ENCODE results near the gene ELFN1.

ELFN1 gene

DNA sequence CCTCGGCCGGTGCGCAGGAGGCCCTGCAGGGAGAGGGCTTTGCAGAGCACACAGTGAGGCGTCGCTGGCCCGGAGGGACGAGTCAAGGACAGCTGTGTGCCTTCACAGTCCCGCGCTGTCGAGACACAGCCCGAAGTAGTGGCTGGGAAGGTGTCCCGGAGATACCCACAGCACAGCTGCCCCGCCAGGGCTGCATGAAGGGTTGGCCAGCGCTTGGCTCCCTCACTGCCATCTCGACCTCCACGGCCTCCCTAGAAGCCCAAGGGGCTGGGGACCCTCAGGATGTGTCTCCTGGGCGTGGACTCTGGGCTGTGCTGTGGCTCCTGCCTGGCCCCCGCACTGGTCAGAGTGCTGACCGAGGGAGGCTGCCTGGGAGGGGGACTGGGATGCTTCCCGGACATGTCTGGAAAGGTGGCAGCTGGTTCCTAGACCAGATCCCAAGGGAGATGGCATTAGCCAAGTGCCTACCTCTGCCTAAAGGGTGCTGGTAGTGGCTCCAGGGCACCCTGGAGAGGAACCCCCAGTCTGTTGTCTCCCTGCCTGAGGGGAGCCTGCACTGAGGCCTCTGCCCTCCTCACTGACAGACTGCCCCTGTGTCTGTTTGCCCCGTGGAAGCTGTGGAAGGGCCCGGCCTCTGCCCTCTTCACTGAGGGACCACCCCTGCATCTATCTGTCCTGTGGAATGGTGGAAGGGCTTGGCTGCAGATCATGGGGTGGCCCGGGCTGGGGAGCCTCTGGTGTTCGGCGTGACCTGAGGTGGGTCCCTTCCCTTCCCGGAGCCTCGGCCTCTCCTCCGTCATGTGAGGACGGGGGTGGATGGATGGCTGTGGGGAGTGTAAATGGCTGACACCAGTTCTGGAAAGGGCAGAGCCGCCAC lies 5.8 kb downstream of the ELFN1 start:
- DNase-seq (ENCODE audit: low read depth) = no peak
- H3K4me3 ChIP-seq (ENCODE audit: low read depth, low read length) = no peak overlapping the region
- TF ChIP-seq, protein P1, sequence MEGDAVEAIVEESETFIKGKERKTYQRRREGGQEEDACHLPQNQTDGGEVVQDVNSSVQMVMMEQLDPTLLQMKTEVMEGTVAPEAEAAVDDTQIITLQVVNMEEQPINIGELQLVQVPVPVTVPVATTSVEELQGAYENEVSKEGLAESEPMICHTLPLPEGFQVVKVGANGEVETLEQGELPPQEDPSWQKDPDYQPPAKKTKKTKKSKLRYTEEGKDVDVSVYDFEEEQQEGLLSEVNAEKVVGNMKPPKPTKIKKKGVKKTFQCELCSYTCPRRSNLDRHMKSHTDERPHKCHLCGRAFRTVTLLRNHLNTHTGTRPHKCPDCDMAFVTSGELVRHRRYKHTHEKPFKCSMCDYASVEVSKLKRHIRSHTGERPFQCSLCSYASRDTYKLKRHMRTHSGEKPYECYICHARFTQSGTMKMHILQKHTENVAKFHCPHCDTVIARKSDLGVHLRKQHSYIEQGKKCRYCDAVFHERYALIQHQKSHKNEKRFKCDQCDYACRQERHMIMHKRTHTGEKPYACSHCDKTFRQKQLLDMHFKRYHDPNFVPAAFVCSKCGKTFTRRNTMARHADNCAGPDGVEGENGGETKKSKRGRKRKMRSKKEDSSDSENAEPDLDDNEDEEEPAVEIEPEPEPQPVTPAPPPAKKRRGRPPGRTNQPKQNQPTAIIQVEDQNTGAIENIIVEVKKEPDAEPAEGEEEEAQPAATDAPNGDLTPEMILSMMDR (IDR thresholded peaks at IDR 0.05; ENCODE audit: control insufficient read depth, extremely low read depth, insufficient read depth) = no peak

DNA sequence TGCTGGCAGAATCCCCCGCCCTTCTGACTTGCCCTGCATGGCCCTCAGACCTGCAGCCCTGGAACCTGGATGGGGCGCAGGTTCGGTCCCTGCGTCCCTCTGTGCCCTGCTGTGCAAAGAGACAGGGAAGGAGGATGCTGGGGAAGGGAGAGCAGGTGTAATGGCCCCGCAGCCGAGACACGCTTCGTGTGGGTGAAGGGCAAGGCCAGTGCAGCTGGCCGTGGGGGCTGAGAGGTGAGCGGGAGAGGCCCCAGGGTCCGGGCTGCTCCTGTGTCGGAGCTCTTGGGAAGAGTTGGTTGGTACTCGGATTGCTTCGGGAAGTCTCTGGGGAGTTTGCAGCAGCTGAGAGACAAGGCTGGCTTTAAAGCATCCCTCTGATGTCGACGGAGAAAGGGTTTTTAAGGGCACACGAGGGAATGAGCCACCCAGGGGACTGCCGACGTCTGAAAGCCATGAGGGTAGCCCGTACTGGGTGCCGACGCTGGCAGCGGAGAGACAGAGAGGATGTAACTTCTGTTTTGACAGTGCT lies 6.5 kb downstream of the ELFN1 start:
- no peak for DNase-seq (ENCODE audit: low read depth)
- no peak overlapping the region for H3K4me3 ChIP-seq (ENCODE audit: low read depth, low read length)
- TF ChIP-seq, protein P1 (IDR thresholded peaks at IDR 0.05; ENCODE audit: control insufficient read depth, extremely low read depth, insufficient read depth) = no peak

DNA sequence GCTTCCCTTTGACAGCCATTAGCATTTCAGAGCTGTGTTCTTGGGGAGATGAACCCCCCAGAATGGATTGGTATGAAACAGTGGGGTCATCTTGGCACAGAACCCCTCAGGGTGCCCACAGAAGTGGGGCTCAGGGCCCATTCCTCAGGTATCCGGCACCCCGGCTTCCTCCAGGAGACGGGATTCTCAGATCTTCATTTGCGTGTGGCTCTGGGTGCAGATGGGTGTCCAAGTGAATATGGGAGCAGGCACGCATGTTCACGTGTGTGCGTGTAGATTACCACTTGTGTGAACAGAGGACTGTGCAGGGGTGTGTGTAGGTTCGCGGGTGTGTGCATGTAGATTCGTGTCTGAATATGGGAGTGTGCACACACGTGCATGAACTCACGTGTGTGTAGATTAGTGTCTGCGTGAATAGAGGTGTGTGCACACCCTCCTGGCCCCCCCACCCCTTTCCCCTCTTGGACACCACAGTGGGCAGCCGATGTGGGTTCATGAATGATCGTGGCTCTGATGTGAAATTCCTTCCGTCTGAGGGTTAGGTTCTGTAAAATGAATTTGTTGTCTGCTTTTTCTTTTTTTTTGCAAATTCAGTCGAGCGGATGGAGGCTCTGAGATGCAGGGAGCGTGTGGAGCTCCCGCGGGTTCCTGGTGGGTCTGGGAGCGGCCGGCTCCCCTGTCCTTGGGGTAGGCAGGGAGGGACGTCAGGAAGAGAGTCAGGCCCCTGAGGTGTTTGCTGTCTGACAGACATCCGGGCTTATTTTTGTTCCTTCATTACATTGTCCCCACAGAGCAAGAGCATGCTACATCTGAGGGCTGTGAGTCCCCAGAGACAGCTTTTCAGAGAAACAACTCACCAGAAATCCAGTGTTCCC lies 7.4 kb downstream of the ELFN1 start:
- H3K4me3 ChIP-seq (ENCODE audit: low read depth, low read length) = no peak overlapping the region
- TF ChIP-seq, protein P1 (IDR thresholded peaks at IDR 0.05; ENCODE audit: control insufficient read depth, extremely low read depth, insufficient read depth) = no peak
- DNase-seq (ENCODE audit: low read depth) = no peak

DNA sequence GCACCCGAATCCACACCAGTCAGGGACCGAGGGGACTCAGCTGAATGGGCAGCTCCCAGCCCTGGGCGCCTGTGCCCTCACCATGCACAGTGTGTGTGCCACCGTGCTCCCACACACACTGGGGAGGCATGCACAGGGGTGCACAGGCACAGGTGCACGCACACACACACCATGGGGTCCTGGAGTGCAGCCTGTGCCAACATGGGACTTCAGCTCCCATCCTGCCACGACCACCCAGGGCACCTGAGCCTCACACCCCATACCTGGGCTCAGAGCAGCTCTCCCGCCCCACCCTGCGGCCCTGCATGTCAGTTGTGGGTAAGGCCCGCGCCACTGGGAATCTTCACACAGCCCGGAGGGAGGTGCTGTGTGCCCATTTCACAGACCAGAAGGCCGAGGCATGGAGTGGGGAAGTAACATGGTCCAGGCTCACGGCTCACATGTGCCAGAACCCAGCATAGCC lies 8.0 kb downstream of the ELFN1 start:
- no peak for DNase-seq (ENCODE audit: low read depth)
- TF ChIP-seq, protein P1 (IDR thresholded peaks at IDR 0.05; ENCODE audit: control insufficient read depth, extremely low read depth, insufficient read depth) = no peak
- H3K4me3 ChIP-seq (ENCODE audit: low read depth, low read length) = no peak overlapping the region

DNA sequence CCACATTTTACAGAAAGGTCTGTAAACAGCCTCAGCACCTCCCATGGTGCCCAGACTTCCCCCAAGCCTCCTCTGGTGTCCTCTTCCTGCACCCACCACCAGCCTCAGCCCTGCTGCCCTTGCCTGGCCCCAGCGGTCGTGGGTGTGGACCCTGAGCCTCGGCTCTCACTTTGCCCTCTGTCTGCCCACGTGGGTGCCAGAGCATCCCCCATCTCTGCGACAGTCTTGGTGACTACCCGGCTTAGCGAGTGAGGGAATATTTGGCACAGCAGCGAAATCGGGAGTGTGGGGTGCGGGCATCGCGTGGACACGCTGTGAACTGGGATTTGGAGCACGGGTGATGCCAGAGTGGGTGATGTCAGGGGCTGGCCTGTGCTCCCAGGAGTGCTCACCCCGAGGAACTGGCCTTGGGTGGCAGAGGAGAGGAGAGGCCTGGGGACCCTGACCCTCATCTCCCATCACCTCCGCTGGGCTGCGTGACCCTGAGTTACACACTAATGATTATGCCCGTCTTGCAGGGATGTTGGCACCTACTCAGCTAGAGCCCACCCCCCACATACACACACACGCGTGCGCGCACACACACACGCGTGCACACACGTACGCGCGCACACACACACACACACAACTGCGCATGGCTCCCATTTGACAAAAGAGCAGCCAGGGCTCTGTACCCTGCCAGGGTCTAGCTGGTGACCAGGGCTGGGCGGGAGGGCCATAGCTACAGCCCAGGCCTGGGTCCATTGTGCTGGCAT lies 8.7 kb downstream of the ELFN1 start:
- no peak for DNase-seq (ENCODE audit: low read depth)
- H3K4me3 ChIP-seq (ENCODE audit: low read depth, low read length) = no peak overlapping the region
- TF ChIP-seq, protein P1 (IDR thresholded peaks at IDR 0.05; ENCODE audit: control insufficient read depth, extremely low read depth, insufficient read depth) = no peak

DNA sequence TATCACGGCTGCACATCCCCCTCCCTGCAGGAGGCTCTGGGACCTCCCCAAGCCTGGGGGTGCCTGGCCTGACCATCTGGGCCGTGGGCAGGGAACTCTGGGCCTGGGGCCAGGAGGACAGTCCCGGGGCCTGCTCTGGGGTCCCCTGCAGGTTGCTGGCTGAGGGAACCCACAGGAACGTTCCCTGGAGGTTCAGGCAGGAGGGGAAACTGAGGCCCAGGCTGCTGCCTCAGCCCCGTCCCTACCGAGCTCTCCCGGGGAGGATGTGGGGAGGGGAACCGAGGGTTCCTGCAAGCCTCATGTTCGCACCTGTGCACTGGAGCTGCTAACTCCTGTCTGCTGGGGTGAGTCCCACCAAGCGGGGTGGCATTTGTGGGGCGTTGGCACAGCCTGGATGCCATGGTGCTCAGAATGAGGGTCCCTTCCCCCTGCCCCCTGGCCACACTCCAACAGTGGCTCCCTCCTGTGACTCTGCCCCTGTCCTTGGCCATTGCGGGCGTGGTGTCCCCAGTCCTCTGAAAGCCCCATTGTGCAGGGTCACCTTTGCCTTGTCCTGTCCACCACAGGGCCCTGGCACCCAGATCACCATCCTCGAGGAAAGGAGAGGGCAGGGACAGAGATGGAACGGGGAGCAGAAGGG lies 9.4 kb downstream of the ELFN1 start:
- no peak for DNase-seq (ENCODE audit: low read depth)
- H3K4me3 ChIP-seq (ENCODE audit: low read depth, low read length) = no peak overlapping the region
- TF ChIP-seq, protein P1 (IDR thresholded peaks at IDR 0.05; ENCODE audit: control insufficient read depth, extremely low read depth, insufficient read depth) = no peak
